GM23248 (cell line): ENCODE data around the gene SHISAL2A.

Experiments
- EZH2 ChIP-seq: fragments of 200-600 bp; sonication (generic); IDR thresholded peaks from 2 replicates; pipeline ENCODE4 v1.6.1; 2018; ENCODE audit warnings: antibody characterized with exemption, mild to moderate bottlenecking; ENCODE audit not compliant: insufficient read depth, poor library complexity, severe bottlenecking
- EZH2phosphoT487 ChIP-seq: fragments of 200-600 bp; sonication (generic); IDR thresholded peaks from 2 replicates; pipeline ENCODE4 v1.6.1; 2018; ENCODE audit warnings: antibody characterized with exemption, moderate library complexity, mild to moderate bottlenecking, low read depth; ENCODE audit not compliant: insufficient read depth

GRCh38 chr1:52657702-52658101, 24.7 kb downstream of the SHISAL2A start:
- TF ChIP-seq EZH2phosphoT487: no peak
- no peak for TF ChIP-seq EZH2
